Measurements from ENCODE around the gene HP. TPM values are rescaled to one million over a fixed set of nuclear protein-coding genes. Genes with fewer than 3 reads are reported as not detected.

Gene HP
- total and polyA plus RNA-seq, 2 experiments from 2014 or later = 0.45 TPM; not detected in 1

DNA sequence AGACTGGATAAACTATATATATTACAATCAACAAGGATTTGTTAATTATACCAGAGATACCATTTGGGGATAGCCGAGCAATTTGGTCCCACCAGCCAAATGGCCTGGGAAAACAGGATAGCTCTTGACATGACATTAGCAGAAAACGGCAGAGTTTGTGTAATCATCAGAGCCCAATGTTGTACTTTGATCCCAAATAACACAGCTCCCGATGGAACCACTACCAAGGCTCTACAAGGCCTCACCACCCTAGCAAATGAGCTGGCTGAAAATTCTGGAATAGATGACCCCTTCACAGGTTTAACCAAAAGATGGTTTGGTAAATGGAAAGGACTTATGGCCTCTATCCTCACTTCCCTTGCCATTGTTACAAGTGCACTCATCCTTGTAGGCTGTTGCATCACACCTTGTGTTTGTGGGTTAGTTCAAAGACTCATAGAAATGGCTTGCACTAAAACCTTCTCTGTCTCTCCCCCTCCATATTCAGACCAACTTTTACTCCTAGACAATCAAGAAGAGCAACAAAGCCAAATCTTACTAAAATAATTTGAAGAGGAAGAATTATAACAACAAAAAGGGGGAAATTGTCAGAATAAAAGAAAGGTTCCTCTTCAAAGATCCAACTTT lies 29.6 kb downstream of the HP start:
- H3K27ac ChIP-seq = no peak overlapping the region
- H3K27me3 ChIP-seq = no peaks in the 10 kb centered on the region
- no peaks in the 10 kb centered on the region for H3K4me1 ChIP-seq (ENCODE audit: low read depth)
- H3K9me3 ChIP-seq (ENCODE audit: low read depth) = no peaks in the 10 kb centered on the region
- DNase-seq (ENCODE audit: low read depth in 1 of 2, low spot score in 1 of 2) = no peak
- no peak overlapping the region for H3K4me3 ChIP-seq
- peaks cover 6% of the 10 kb centered on the region for H3K36me3 ChIP-seq
- TF ChIP-seq CTCF (IDR thresholded peaks at IDR 0.05; ENCODE audit: low read depth, low read length) = no peak

GRCh38 chr16:72084445-72084844 lies 30.1 kb downstream of the HP start:
- Histone ChIP-seq H3K27me3 (no peaks in the 10 kb centered on the region), H3K27ac (no peak overlapping the region), H3K4me3 (no peak overlapping the region), H3K9me3 (ENCODE audit: low read depth) (no peaks in the 10 kb centered on the region), H3K4me1 (ENCODE audit: low read depth) (no peaks in the 10 kb centered on the region), H3K36me3 (peaks cover 6% of the 10 kb centered on the region)
- DNase-seq (ENCODE audit: low read depth in 1 of 2, low spot score in 1 of 2) = no peak
- TF ChIP-seq CTCF (IDR thresholded peaks at IDR 0.05; ENCODE audit: low read depth, low read length) = no peak

DNA sequence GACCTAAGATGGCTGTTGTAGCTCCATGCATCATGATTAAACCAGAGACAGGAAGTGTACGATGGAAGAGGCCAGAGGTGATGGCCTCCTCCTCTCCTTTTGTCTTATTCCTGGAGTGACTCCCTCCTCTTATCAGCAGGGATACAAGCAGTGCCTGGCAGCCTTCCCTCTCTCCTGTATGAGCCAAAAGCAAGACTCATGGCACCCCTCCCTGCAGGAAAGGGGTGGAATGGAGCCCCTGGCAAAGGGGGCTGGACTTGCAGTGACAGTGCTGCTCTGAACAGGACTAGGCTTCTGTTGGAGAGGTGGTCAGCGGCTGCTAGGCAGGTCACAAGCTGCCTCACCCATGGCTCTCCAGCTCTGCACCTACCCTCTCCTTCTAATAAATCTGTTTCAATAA lies 30.7 kb downstream of the HP start:
- H3K27me3 ChIP-seq = peaks cover under 1% of the 10 kb centered on the region
- H3K9me3 ChIP-seq (ENCODE audit: low read depth) = no peaks in the 10 kb centered on the region
- no peak for TF ChIP-seq CTCF (IDR thresholded peaks at IDR 0.05; ENCODE audit: low read depth, low read length)
- no peak overlapping the region for H3K27ac ChIP-seq
- no peaks in the 10 kb centered on the region for H3K4me1 ChIP-seq (ENCODE audit: low read depth)
- peaks cover 6% of the 10 kb centered on the region for H3K36me3 ChIP-seq
- H3K4me3 ChIP-seq = no peak overlapping the region
- DNase-seq (ENCODE audit: low read depth in 1 of 2, low spot score in 1 of 2) = peak in 1 of 2 donors; percentile 24

GRCh38 chr16:72091217-72091616 lies 36.9 kb downstream of the HP start:
- Histone ChIP-seq H3K36me3 (peaks cover 8% of the 10 kb centered on the region), H3K27ac (no peak overlapping the region), H3K27me3 (peaks cover 27% of the 10 kb centered on the region), H3K4me1 (ENCODE audit: low read depth) (peaks cover 4% of the 10 kb centered on the region), H3K4me3 (no peak overlapping the region), H3K9me3 (ENCODE audit: low read depth) (no peaks in the 10 kb centered on the region)
- TF ChIP-seq CTCF (IDR thresholded peaks at IDR 0.05; ENCODE audit: low read depth, low read length) = no peak
- no peak for DNase-seq (ENCODE audit: low read depth in 1 of 2, low spot score in 1 of 2)

GRCh38 chr16:72092832-72093447 lies 38.6 kb downstream of the HP start:
- DNase-seq (ENCODE audit: low read depth in 1 of 2, low spot score in 1 of 2) = peak; percentile 18 to 81
- H3K9me3 ChIP-seq (ENCODE audit: low read depth) = no peaks in the 10 kb centered on the region
- peaks cover 27% of the 10 kb centered on the region for H3K27me3 ChIP-seq
- H3K27ac ChIP-seq = peak overlapping the region; percentile 36
- TF ChIP-seq CTCF (IDR thresholded peaks at IDR 0.05; ENCODE audit: low read depth, low read length) = no peak
- H3K36me3 ChIP-seq = peaks cover 22% of the 10 kb centered on the region
- H3K4me1 ChIP-seq (ENCODE audit: low read depth) = peaks cover 4% of the 10 kb centered on the region
- H3K4me3 ChIP-seq = peak overlapping the region; percentile 87

All from cardiac muscle cell (in vitro differentiated cells and primary cell).